ENCODE data around the gene RPS2. TPM values are rescaled to one million over a fixed set of nuclear protein-coding genes. Genes with fewer than 3 reads are reported as not detected.
A peak's percentile ranks its signal among the peaks of the same experiment; 100 is the strongest.

RPS2 gene
- total RNA-seq, 4 donors from 2014 or later: 2,603 to 4,441 (median 3,196) TPM

- 2 to 5% methylated on average over 18 to 21 of the region's 22 CpGs for whole genome bisulfite sequencing, 2 donors
- H3K4me3 ChIP-seq (ENCODE audit: low read depth, poor library complexity, severe bottlenecking): peak overlapping the region; percentile 99
- no peak for DNase-seq (ENCODE audit: low spot score in 2 of 2)
Measured at GRCh38 chr16:1972490-1972877, 7.9 kb upstream of the RPS2 start.

GRCh38 chr16:1971796-1972489, 7.3 kb upstream of the RPS2 start, which contains the start of gene TBL3:
Gene TBL3 (plus strand): TSS chr16:1972053. CDS start chr16:1972165, 112 bp downstream.
- no peak for TF ChIP-seq CTCF (IDR thresholded peaks at IDR 0.05)
- TF ChIP-seq POLR2A (IDR thresholded peaks at IDR 0.05): peak in 1 of 2 donors; percentile 86
- WGBS, 2 donors: 0% methylated on average over 30 to 53 of the region's 78 CpGs
- peak; percentile 90 to 99 for DNase-seq (ENCODE audit: low spot score in 2 of 2)
- peak within 1 kb of the TSS; percentile 99 for H3K4me3 ChIP-seq (ENCODE audit: low read depth, poor library complexity, severe bottlenecking)
- intact Hi-C loops (cut with DNase I; ENCODE audit: low total_unique reads): no loop called here

More at GRCh38 chr16:1972490-1972877, 7.9 kb upstream of the RPS2 start:
- intact Hi-C loops (cut with DNase I; ENCODE audit: low total_unique reads): no loop called here
- TF ChIP-seq POLR2A (IDR thresholded peaks at IDR 0.05) (no peak), CTCF (IDR thresholded peaks at IDR 0.05) (no peak)

GRCh38 chr16:1968146-1968953, 3.7 kb upstream of the RPS2 start:
- intact Hi-C loops (cut with DNase I; ENCODE audit: low total_unique reads): no loop called here
- DNase-seq (ENCODE audit: low spot score in 2 of 2): no peak
- TF ChIP-seq POLR2A (IDR thresholded peaks at IDR 0.05): no peak
- no peak for TF ChIP-seq CTCF (IDR thresholded peaks at IDR 0.05)
- no peak overlapping the region for H3K4me3 ChIP-seq (ENCODE audit: low read depth, poor library complexity, severe bottlenecking)
- WGBS, 2 donors: 87 to 88% methylated on average over 23 to 34 of the region's 41 CpGs

GRCh38 chr16:1966460-1966859, 1.8 kb upstream of the RPS2 start, which contains the start of gene RNF151:
Gene RNF151 (plus strand): TSS chr16:1966856. CDS start chr16:1966882, 26 bp downstream.
- DNase-seq (ENCODE audit: low spot score in 2 of 2): no peak
- intact Hi-C loops (cut with DNase I; ENCODE audit: low total_unique reads): no loop called here
- no peak within 1 kb of the TSS for H3K4me3 ChIP-seq (ENCODE audit: low read depth, poor library complexity, severe bottlenecking)
- WGBS, 2 donors: 93 to 97% methylated on average over 6 of the region's 6 CpGs
- TF ChIP-seq POLR2A (IDR thresholded peaks at IDR 0.05) (no peak), CTCF (IDR thresholded peaks at IDR 0.05) (no peak)

GRCh38 chr16:1965396-1966001, 873 bp upstream of the RPS2 start:
- DNase-seq (ENCODE audit: low spot score in 2 of 2): no peak
- 20 to 24% methylated on average over 23 to 24 of the region's 24 CpGs for WGBS, 2 donors
- peak overlapping the region; percentile 78 for H3K4me3 ChIP-seq (ENCODE audit: low read depth, poor library complexity, severe bottlenecking)
- intact Hi-C loops (cut with DNase I; ENCODE audit: low total_unique reads): no loop called here
- TF ChIP-seq POLR2A (IDR thresholded peaks at IDR 0.05) (no peak), CTCF (IDR thresholded peaks at IDR 0.05) (no peak)

Measured in lower leg skin (tissue), 4 donors.